GM19438 (cell line): Measurements from ENCODE around the gene TANC1.

Experiments
- ATAC-seq: cut with Tn5 transposase; IDR thresholded peaks from one replicate; pipeline ENCODE4 v1.9.1; 2021; ENCODE audit warnings: low read depth; ENCODE audit not compliant: unreplicated experiment

TANC1 gene

GRCh38 chr2:159243529-159243928 lies 275.1 kb downstream of the TANC1 start:
- ATAC-seq: no peak

DNA sequence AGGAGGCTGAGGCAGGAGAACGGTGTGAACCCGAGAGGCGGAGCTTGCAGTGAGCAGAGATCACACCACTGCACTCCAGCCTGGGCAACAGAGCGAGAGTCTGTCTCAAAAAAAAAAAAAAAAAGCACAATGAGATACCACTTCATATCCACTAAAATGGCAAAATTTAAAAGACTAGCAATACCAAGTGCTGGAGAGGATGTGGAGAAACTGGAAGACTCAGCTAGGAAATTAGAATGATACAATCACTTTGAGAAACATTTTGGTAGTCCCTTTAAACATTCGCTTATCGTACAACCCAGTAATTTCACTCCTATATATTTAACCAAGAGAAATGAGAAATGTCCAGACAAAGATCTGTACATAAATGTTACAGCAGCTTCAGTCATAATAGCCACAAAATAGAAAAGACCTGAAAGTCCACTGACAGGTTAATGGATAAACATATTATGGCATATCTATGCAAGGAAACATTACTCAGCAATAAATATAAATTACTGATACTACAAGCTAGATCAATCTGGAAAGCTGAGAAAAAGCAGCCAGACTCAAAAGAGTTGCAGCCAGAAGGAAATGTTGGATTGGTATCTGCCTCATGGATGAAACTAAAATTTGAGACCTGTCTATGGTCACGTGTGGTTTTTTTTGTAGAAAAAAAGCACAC lies 278.0 kb downstream of the TANC1 start:
- no peak for ATAC-seq

GRCh38 chr2:159249990-159250715 lies 281.7 kb downstream of the TANC1 start:
- ATAC-seq: peak; percentile 59

GRCh38 chr2:159251296-159252173 lies 283.1 kb downstream of the TANC1 start:
- no peak for ATAC-seq

- no peak for ATAC-seq
Observed at GRCh38 chr2:159252905-159253304, 284.5 kb downstream of the TANC1 start.

DNA sequence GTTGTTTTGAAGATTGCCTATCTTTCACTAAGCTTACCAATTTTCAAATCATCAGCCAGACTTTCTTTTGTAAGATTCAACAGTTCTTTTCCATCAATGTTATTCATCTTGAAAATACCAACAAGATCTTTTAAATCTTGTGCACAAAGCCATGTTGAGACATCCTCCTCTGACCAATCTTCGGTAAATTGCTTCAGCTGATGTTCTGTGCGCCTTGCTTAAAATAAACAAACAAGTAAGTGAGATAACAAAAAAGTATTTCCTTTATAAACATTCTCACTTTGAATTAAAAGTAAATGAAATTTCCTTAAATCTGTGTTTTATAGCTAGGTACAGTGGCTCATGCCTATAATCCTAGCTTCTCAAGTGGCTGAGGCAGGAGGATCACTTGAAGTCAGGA lies 287.7 kb downstream of the TANC1 start:
- no peak for ATAC-seq

DNA sequence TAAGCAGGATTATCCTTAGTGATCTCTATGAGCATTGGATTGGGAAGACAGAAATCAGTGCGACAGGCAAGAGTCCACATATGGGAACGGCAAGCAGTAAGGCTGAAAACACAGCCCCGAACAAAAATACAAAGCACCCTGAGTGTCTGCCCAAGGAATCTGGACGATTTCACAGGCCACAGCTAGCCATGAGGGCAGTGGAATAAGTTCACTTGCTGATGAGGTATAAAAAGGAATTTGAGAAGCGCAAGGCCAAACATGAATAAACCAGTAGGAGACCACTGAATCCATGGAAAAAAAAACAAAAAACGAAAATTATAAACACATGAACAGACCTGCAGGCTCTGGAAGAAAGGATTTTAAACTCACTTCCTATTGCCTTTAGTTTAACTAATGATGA lies 293.8 kb downstream of the TANC1 start:
- no peak for ATAC-seq

DNA sequence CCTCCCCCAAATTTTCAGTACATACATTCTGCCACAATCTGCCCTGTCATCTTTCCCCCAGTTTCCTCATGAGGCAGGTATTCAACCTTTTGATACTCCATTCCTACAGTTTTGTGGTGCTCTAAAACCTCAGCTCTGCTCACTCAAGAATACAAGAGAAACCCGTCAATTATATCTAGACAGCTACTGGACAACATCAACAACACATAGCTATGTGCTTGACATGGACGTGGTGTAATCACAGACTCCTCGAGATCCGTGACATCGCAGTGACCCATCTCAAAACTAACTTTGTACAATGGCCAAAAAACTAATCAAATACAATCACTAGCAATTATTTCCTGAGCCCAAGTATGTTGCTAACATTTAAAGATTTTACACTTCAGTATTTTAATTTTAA lies 294.5 kb downstream of the TANC1 start:
- no peak for ATAC-seq

DNA sequence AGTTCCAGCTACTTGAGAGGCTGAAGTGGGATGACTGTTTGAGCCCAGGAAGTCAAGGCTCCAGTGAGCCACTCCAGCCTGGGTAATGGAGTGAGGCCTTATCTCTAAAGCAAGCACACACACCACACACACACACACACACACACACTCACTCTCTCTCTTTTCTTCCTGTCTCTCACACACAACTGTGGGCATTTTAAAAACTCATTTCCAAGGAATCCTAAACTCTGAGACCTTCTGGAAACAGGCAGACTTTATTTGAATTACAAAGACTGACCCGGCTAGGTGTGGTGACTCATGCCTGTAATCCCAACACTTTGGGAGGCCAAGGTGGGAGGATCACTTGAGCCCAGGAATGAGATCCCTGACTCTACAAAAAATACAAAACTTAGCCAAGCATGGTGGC lies 296.7 kb downstream of the TANC1 start:
- ATAC-seq: no peak

- ATAC-seq: no peak
Observed at GRCh38 chr2:159266554-159266953, 298.1 kb downstream of the TANC1 start.

DNA sequence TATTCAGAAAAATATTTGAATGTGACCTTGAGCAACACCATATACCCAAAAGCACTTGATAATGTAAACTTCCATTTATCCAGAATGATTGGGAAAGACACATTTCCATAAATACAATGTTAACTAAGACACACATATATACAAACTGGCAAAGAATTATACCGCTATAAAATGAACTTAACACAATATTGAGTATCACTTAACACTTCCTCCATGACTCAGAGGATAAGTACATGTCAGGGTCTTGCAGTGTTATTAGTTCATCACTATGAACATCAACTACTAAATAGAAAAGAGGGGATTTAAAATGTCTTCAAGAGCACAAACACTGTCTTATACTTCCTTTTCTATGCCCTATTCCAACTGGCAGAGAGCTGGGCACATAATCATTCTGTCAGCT lies 299.5 kb downstream of the TANC1 start:
- no peak for ATAC-seq

GRCh38 chr2:159270744-159271379 lies 302.4 kb downstream of the TANC1 start:
- no peak for ATAC-seq

GRCh38 chr2:159272156-159272555 lies 303.7 kb downstream of the TANC1 start:
- ATAC-seq: no peak

- no peak for ATAC-seq
Observed at GRCh38 chr2:159275111-159275510, 306.7 kb downstream of the TANC1 start.

DNA sequence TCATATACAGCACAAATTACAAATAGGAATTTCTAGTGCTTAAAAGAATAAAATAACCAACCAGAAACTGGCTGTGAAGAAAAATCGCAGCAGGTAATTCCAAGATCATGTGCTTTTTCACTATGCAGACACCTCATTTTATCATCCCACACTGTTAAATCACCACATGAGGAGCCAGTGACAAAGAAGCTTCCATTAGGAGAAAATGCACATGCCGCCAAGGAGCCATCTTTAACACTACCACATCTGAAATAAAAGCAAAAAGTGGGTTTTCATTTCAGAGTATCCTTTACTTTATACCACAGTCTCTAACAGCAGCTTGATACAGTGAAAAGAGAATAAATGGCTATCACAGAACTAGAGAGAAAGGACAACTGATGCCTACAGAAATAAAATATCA lies 311.3 kb downstream of the TANC1 start:
- no peak for ATAC-seq

DNA sequence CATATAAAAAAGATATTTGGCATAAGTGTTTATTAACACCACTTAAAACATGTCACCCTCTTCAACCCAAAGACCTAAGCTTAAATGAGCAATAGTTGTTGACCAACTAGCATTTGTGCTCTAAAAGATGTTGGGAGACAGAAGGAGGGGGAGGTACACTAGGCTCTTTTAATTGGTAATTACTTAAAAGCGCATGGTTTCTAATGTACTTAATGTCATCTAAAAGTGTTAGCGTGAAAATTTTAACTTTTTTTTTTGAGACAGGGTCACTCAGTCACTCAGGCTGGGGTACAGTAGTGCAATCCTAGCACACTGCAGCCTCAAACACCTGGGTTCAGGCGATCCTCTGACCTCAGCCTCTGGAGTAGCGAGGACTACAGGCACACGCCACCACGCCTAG lies 312.6 kb downstream of the TANC1 start:
- no peak for ATAC-seq
